ENCODE data around the gene ZNF70. TPM values are rescaled to one million over a fixed set of nuclear protein-coding genes. Genes with fewer than 3 reads are reported as not detected.

ZNF70 gene
- total and polyA plus RNA-seq, 2 experiments from 2014 or later: 2.3 to 5.2 TPM

GRCh38 chr22:23763579-23763945, 12.7 kb upstream of the ZNF70 start:
- Histone ChIP-seq H4K20me1 (ENCODE audit: insufficient read depth, poor library complexity, severe bottlenecking) (no peaks in the 10 kb centered on the region), H3K9me3 (ENCODE audit: low read depth) (no peaks in the 10 kb centered on the region), H3K4me1 (ENCODE audit: insufficient read depth) (peaks cover 12% of the 10 kb centered on the region), H3K4me2 (peak overlapping the region; percentile 53), H3K36me3 (replicated peaks; ENCODE audit: insufficient read depth, low read depth) (no peaks in the 10 kb centered on the region), H3K9me2 (replicated peaks; ENCODE audit: insufficient read depth) (no peaks in the 10 kb centered on the region), H2AFZ (no peak overlapping the region), H3K79me2 (peaks cover 2% of the 10 kb centered on the region), H3K4me3 (no peak overlapping the region), H3K27ac (no peak overlapping the region), H3K27me3 (no peaks in the 10 kb centered on the region)
- DNase-seq (ENCODE audit: low spot score): no peak
- TF ChIP-seq CTCF (IDR thresholded peaks at IDR 0.05; ENCODE audit: poor library complexity) (no peak), EZH2 (IDR thresholded peaks at IDR 0.05; ENCODE audit: borderline replicate concordance) (no peak), EZH2phosphoT487 (IDR thresholded peaks at IDR 0.05; ENCODE audit: low read depth, severe bottlenecking, unreplicated experiment) (no peak)
- WGBS (ENCODE audit: low lambda C conversion rate, missing lambda C conversion rate): 42% methylated on average over 16 of the region's 17 CpGs

DNA sequence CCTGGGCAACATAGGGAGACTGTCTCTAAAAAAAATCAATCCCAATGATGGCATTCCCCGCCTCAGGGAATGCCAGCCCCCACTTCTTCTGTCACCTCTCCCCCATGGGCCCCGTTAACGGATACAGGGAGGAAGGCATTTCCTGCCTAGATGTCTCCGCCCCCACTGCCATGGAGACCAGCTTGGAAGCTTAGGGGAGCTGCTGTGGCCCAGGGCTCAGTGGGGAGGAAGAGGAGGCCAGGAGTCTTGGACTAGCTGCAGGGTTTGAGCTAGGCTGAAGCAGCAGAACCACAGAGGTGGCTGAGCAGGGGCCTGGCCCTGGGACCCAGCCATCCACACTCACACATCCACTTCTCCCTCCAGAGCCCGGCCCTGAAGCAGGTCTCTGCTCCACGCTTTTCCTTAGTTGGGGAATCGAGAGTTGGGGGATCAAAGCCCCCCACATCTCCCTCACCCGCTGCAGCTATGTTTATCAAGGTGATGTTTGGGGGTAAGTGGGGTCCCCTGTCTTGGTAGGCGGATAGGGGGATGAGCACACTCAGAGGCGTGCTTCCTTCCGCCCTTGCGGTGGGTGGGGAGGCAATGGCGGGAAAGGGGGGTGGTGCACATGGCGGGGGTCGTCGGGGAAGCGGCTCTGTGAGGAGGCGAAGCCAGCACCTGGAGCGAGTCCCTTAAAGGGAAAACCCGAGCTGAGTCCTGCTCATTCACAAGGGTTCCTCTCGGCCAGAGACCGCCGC, 12.1 kb upstream of the ZNF70 start, which contains the start of gene C22orf15:
Gene C22orf15, plus strand, starts transcription at position 149 of the 737 bp plus-strand sequence. Its CDS starts 317 bp downstream, at position 466.
- 77% methylated on average over 12 of the region's 23 CpGs for WGBS (ENCODE audit: low lambda C conversion rate, missing lambda C conversion rate)
- TF ChIP-seq EZH2phosphoT487 (IDR thresholded peaks at IDR 0.05; ENCODE audit: low read depth, severe bottlenecking, unreplicated experiment) (no peak), CTCF (IDR thresholded peaks at IDR 0.05; ENCODE audit: poor library complexity) (no peak), EZH2 (IDR thresholded peaks at IDR 0.05; ENCODE audit: borderline replicate concordance) (no peak)

GRCh38 chr22:23760056-23760455, 9.1 kb upstream of the ZNF70 start:
- Histone ChIP-seq H3K36me3 (replicated peaks; ENCODE audit: insufficient read depth, low read depth) (no peaks in the 10 kb centered on the region), H3K27ac (no peak overlapping the region), H3K4me2 (no peak overlapping the region), H3K27me3 (no peaks in the 10 kb centered on the region), H3K9me3 (ENCODE audit: low read depth) (no peaks in the 10 kb centered on the region), H3K4me1 (ENCODE audit: insufficient read depth) (peaks cover 6% of the 10 kb centered on the region), H3K9me2 (replicated peaks; ENCODE audit: insufficient read depth) (no peaks in the 10 kb centered on the region), H2AFZ (no peak overlapping the region), H3K4me3 (no peak overlapping the region), H3K79me2 (no peaks in the 10 kb centered on the region), H4K20me1 (ENCODE audit: insufficient read depth, poor library complexity, severe bottlenecking) (no peaks in the 10 kb centered on the region)
- DNase-seq (ENCODE audit: low spot score): no peak
- no peak for TF ChIP-seq CTCF (IDR thresholded peaks at IDR 0.05; ENCODE audit: poor library complexity)
- 92% methylated on average over 6 of the region's 6 CpGs for WGBS (ENCODE audit: low lambda C conversion rate, missing lambda C conversion rate)

More for the DNA sequence above, 12.1 kb upstream of the ZNF70 start, which contains the start of gene C22orf15:
- Histone ChIP-seq H4K20me1 (ENCODE audit: insufficient read depth, poor library complexity, severe bottlenecking) (no peaks in the 10 kb centered on the region), H3K36me3 (replicated peaks; ENCODE audit: insufficient read depth, low read depth) (no peaks in the 10 kb centered on the region), H3K79me2 (peaks cover 1% of the 10 kb centered on the region), H3K27ac (no peak within 1 kb of the TSS), H3K4me2 (peak within 1 kb of the TSS; percentile 53), H3K9me3 (ENCODE audit: low read depth) (no peaks in the 10 kb centered on the region), H3K4me1 (ENCODE audit: insufficient read depth) (peaks cover 10% of the 10 kb centered on the region), H2AFZ (no peak within 1 kb of the TSS), H3K4me3 (no peak within 1 kb of the TSS), H3K27me3 (no peaks in the 10 kb centered on the region), H3K9me2 (replicated peaks; ENCODE audit: insufficient read depth) (no peaks in the 10 kb centered on the region)
- DNase-seq (ENCODE audit: low spot score): no peak

All from hepatocyte (in vitro differentiated cells).